GM21619 (cell line): Measurements from ENCODE around the gene RYR3.

Source experiments
- ATAC-seq: cut with Tn5 transposase; IDR thresholded peaks from one replicate; pipeline ENCODE4 v1.9.1; 2021; ENCODE audit not compliant: unreplicated experiment

Gene RYR3

GRCh38 chr15:33448151-33448550 is 137.4 kb downstream of the RYR3 start:
- no peak for ATAC-seq

GRCh38 chr15:33448961-33449606 is 138.3 kb downstream of the RYR3 start:
- no peak for ATAC-seq

- ATAC-seq, result no peak
Measured at GRCh38 chr15:33449810-33450209, 139.0 kb downstream of the RYR3 start.

- no peak for ATAC-seq
Measured at GRCh38 chr15:33451385-33451784, 140.6 kb downstream of the RYR3 start.

GRCh38 chr15:33453761-33454160 is 143.0 kb downstream of the RYR3 start:
- ATAC-seq, result no peak

GRCh38 chr15:33454346-33454745 is 143.6 kb downstream of the RYR3 start:
- no peak for ATAC-seq

GRCh38 chr15:33454996-33455395 is 144.2 kb downstream of the RYR3 start:
- no peak for ATAC-seq

- no peak for ATAC-seq
Measured at GRCh38 chr15:33458421-33458820, 147.7 kb downstream of the RYR3 start.

- ATAC-seq, result no peak
Measured at GRCh38 chr15:33460166-33460805, 149.5 kb downstream of the RYR3 start.

- no peak for ATAC-seq
Measured at GRCh38 chr15:33461671-33462070, 150.9 kb downstream of the RYR3 start.

- ATAC-seq, result no peak
Measured at GRCh38 chr15:33467146-33467815, 156.5 kb downstream of the RYR3 start.

- no peak for ATAC-seq
Measured at GRCh38 chr15:33467816-33468163, 157.0 kb downstream of the RYR3 start.

GRCh38 chr15:33468740-33469139 is 158.0 kb downstream of the RYR3 start:
- ATAC-seq, result no peak

GRCh38 chr15:33473005-33473404 is 162.2 kb downstream of the RYR3 start:
- no peak for ATAC-seq

- ATAC-seq, result no peak
Measured at GRCh38 chr15:33473714-33474113, 162.9 kb downstream of the RYR3 start.

GRCh38 chr15:33476076-33476475 is 165.3 kb downstream of the RYR3 start:
- ATAC-seq, result no peak

GRCh38 chr15:33476908-33477307 is 166.1 kb downstream of the RYR3 start:
- no peak for ATAC-seq

- no peak for ATAC-seq
Measured at GRCh38 chr15:33489335-33489734, 178.6 kb downstream of the RYR3 start.

- no peak for ATAC-seq
Measured at GRCh38 chr15:33490703-33491102, 179.9 kb downstream of the RYR3 start.

- ATAC-seq, result no peak
Measured at GRCh38 chr15:33492434-33493052, 181.8 kb downstream of the RYR3 start.

GRCh38 chr15:33494306-33494705 is 183.5 kb downstream of the RYR3 start:
- no peak for ATAC-seq
